BJ (cell line): Measurements from ENCODE around the gene AP1AR. TPM values are rescaled to one million over a fixed set of nuclear protein-coding genes. Genes with fewer than 3 reads are reported as not detected.
A peak's percentile ranks its signal among the peaks of the same experiment; 100 is the strongest.

Experiments
- CTCF ChIA-PET: fragments of 350-600 bp; formaldehyde crosslinking; extraction: SDS; loops from one replicate; lab custom pipeline; 2021; ENCODE audit warnings: antibody characterized with exemption, inconsistent platforms; lab: Yijun Ruan, JAX
- POLR2A ChIA-PET: fragments of 300-600 bp; sonication (Branson Sonifier 250); formaldehyde crosslinking; extraction: SDS; loops from one replicate; lab custom pipeline; 2021; ENCODE audit warnings: antibody characterized with exemption; lab: Charles Lee
- DNase-seq: peaks from one replicate; pipeline ENCODE4 v3.0.0-alpha.2; 2011; ENCODE audit warnings: low read depth
- H3K27me3 ChIP-seq: 2 replicates; pipeline ENCODE4 v1.6.0; 2011; ENCODE audit warnings: low read length; ENCODE audit not compliant: control insufficient read depth, insufficient read depth
- H3K36me3 ChIP-seq: 2 replicates; pipeline ENCODE4 v1.5.1; 2011; ENCODE audit warnings: low read length; ENCODE audit not compliant: control insufficient read depth, insufficient read depth
- H3K4me3 ChIP-seq: 2 replicates; pipeline ENCODE4 v1.5.1; 2011; ENCODE audit warnings: low read depth, mild to moderate bottlenecking, control low read depth, low read length
- CTCF ChIP-seq: IDR thresholded peaks from 2 replicates; pipeline ENCODE4 v1.5.1; 2011; ENCODE audit warnings: low read depth, mild to moderate bottlenecking, control low read depth, inconsistent platforms, low read length, moderate library complexity; ENCODE audit not compliant: insufficient read depth
- polyA plus RNA-seq: library from polyadenylated mRNA; depleted of rRNA; stranded (reverse); fragments of >200 nt; gene quantifications from 2 replicates; pipeline ENCODE4 v1.2.3, GENCODE V29; 2011

Gene AP1AR
- polyA plus RNA-seq, 1 experiment = 3.3 TPM

GRCh38 chr4:112210777-112211176 is 20.8 kb upstream of the AP1AR start:
- TF ChIP-seq CTCF = no peak
- CTCF ChIA-PET = no interaction called here
- no peaks in the 10 kb centered on the region for H3K36me3 ChIP-seq
- DNase-seq = no peak
- H3K4me3 ChIP-seq = no peak overlapping the region
- H3K27me3 ChIP-seq = no peaks in the 10 kb centered on the region
- POLR2A ChIA-PET = no interaction called here

GRCh38 chr4:112213091-112213490 is 18.5 kb upstream of the AP1AR start:
- no peak overlapping the region for H3K4me3 ChIP-seq
- no peak for DNase-seq
- ChIA-PET POLR2A (interaction anchor here (0.6 kb wide), 1 partner anchor 765 kb away, joined by 4 read pairs; no protein-coding TSS in a partner anchor), CTCF (interaction anchor here (1.2 to 2.5 kb wide), 4 partner anchors 12 to 40 kb away, joined by 3 to 11 read pairs (median 6); no protein-coding TSS in a partner anchor)
- no peaks in the 10 kb centered on the region for H3K36me3 ChIP-seq
- no peaks in the 10 kb centered on the region for H3K27me3 ChIP-seq
- no peak for TF ChIP-seq CTCF

GRCh38 chr4:112213856-112214255 is 17.7 kb upstream of the AP1AR start:
- H3K4me3 ChIP-seq = no peak overlapping the region
- ChIA-PET CTCF (interaction anchor here (0.9 to 2.5 kb wide), 9 partner anchors 11 to 41 kb away, joined by 3 to 11 read pairs (median 3); partner anchors contain the start of gene AP1AR), POLR2A (interaction anchor here (0.6 kb wide), 1 partner anchor 765 kb away, joined by 4 read pairs; no protein-coding TSS in a partner anchor)
- TF ChIP-seq CTCF = no peak
- no peaks in the 10 kb centered on the region for H3K36me3 ChIP-seq
- no peaks in the 10 kb centered on the region for H3K27me3 ChIP-seq
- DNase-seq = peak; percentile 65

GRCh38 chr4:112214390-112215264 is 17.0 kb upstream of the AP1AR start:
- ChIA-PET CTCF (interaction anchor here (0.9 to 2.5 kb wide), 10 partner anchors 10 to 42 kb away, joined by 3 to 11 read pairs (median 3); partner anchors contain the start of gene AP1AR), POLR2A (no interaction called here)
- Histone ChIP-seq H3K36me3 (no peaks in the 10 kb centered on the region), H3K27me3 (no peaks in the 10 kb centered on the region), H3K4me3 (no peak overlapping the region)
- TF ChIP-seq CTCF = peak; percentile 32
- no peak for DNase-seq

GRCh38 chr4:112219826-112220366 is 11.7 kb upstream of the AP1AR start:
- POLR2A ChIA-PET = no interaction called here

More at GRCh38 chr4:112219826-112220366, 11.7 kb upstream of the AP1AR start:
- CTCF ChIA-PET = interaction anchor here (0.8 to 1.1 kb wide), 2 partner anchors 12 to 535 kb away, joined by 3 to 4 read pairs; no protein-coding TSS in a partner anchor
- Histone ChIP-seq H3K4me3 (no peak overlapping the region), H3K27me3 (no peaks in the 10 kb centered on the region), H3K36me3 (no peaks in the 10 kb centered on the region)
- TF ChIP-seq CTCF = no peak
- no peak for DNase-seq
